ENCODE measurements around the gene FAM120A.

- TF ChIP-seq, protein P1, sequence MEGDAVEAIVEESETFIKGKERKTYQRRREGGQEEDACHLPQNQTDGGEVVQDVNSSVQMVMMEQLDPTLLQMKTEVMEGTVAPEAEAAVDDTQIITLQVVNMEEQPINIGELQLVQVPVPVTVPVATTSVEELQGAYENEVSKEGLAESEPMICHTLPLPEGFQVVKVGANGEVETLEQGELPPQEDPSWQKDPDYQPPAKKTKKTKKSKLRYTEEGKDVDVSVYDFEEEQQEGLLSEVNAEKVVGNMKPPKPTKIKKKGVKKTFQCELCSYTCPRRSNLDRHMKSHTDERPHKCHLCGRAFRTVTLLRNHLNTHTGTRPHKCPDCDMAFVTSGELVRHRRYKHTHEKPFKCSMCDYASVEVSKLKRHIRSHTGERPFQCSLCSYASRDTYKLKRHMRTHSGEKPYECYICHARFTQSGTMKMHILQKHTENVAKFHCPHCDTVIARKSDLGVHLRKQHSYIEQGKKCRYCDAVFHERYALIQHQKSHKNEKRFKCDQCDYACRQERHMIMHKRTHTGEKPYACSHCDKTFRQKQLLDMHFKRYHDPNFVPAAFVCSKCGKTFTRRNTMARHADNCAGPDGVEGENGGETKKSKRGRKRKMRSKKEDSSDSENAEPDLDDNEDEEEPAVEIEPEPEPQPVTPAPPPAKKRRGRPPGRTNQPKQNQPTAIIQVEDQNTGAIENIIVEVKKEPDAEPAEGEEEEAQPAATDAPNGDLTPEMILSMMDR (IDR thresholded peaks at IDR 0.05; ENCODE audit: insufficient read depth, low read depth, low read length), result no peak
- no peak for TF ChIP-seq EZH2 (IDR thresholded peaks at IDR 0.05; ENCODE audit: insufficient read depth, low read length)
These were observed 15.6 kb downstream of the FAM120A start for GRCh38 chr9:93467062-93467416.
